Body of pancreas (tissue), 4 donors: ENCODE results near the gene MYZAP.

Source experiments
- CTCF ChIP-seq, 7 experiments: fragments of 450-650 bp in 4 of 7; fragments of 200-600 bp in 3 of 7; sonication (generic) in 3 of 7; IDR thresholded peaks; one replicate each; pipeline ENCODE4 v1.5.1; 2016 to 2019; ENCODE audit warnings: antibody characterized with exemption in 7 of 7
- POLR2A ChIP-seq, 3 donors: fragments of 450-650 bp; IDR thresholded peaks; one replicate each; pipeline ENCODE4 v1.6.1; 2016; ENCODE audit warnings: antibody characterized with exemption in 3 of 3, mild to moderate bottlenecking in 2 of 3

DNA sequence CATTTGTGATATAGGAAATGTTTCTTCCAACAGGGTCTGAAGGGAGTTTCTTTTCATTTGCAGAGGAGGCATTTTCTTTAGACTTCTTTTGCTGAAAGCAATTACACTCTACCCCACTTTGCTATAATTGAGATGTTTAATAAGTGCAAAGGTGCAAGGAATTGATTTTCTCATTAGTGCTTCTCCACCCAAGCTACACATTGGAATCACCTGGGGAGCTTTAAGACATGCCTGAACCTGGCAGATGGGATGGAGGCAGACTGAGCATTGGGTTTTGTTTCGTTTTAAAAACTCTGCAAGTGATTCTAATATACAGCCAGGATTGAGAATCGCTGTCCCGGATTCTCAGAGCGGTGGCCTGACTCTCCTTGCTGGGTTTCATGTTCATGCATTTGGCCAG, 52.1 kb downstream of the MYZAP start:
- no peak for TF ChIP-seq POLR2A (IDR thresholded peaks at IDR 0.05)
- TF ChIP-seq CTCF (IDR thresholded peaks at IDR 0.05), result no peak
